CD1c-positive myeloid dendritic cell (primary cell): ENCODE results near the gene SHBG.
A peak's percentile ranks its signal among the peaks of the same experiment; 100 is the strongest.

Source experiments
- DNase-seq: peaks from one replicate; pipeline ENCODE4 v3.0.0-alpha.2; 2016; ENCODE audit errors: extremely low spot score

The SHBG gene

GRCh38 chr17:7646457-7646856 lies 16.5 kb downstream of the SHBG start:
- no peak for DNase-seq

GRCh38 chr17:7647018-7647417 lies 17.1 kb downstream of the SHBG start:
- peak; percentile 68 for DNase-seq

- peak; percentile 63 for DNase-seq
These were observed 20.7 kb downstream of the SHBG start, which contains the start of gene ATP1B2 for GRCh38 chr17:7650509-7651096. ATP1B2 (plus strand) TSS chr17:7650926; CDS start chr17:7651519, 593 bp downstream.

- DNase-seq: no peak
These were observed 21.2 kb downstream of the SHBG start for GRCh38 chr17:7651097-7651664.

GRCh38 chr17:7651665-7652387 lies 21.9 kb downstream of the SHBG start:
- no peak for DNase-seq

GRCh38 chr17:7652388-7653356 lies 22.7 kb downstream of the SHBG start:
- no peak for DNase-seq

- DNase-seq: peak; percentile 51
These were observed 25.1 kb downstream of the SHBG start for GRCh38 chr17:7654832-7655540.

- DNase-seq: peak; percentile 15
These were observed 25.6 kb downstream of the SHBG start for GRCh38 chr17:7655541-7655840.

GRCh38 chr17:7656958-7657609 lies 27.1 kb downstream of the SHBG start:
- peak; percentile 30 for DNase-seq

- no peak for DNase-seq
These were observed 37.9 kb downstream of the SHBG start for GRCh38 chr17:7667656-7668406.

- no peak for DNase-seq
These were observed 38.5 kb downstream of the SHBG start for GRCh38 chr17:7668482-7668881.

GRCh38 chr17:7673239-7673638 lies 43.3 kb downstream of the SHBG start:
- DNase-seq: peak; percentile 60

- DNase-seq: no peak
These were observed 45.0 kb downstream of the SHBG start for GRCh38 chr17:7674934-7675333.

GRCh38 chr17:7676533-7676932 lies 46.6 kb downstream of the SHBG start:
- no peak for DNase-seq

- DNase-seq: no peak
These were observed 47.6 kb downstream of the SHBG start for GRCh38 chr17:7677388-7678067.
